Aorta (tissue), 4 donors: Measurements from ENCODE around the gene BMF. TPM values are rescaled to one million over a fixed set of nuclear protein-coding genes. Genes with fewer than 3 reads are reported as not detected.

ENCODE experiments used
- polyA plus RNA-seq, 2 donors: library from polyadenylated mRNA; stranded (reverse); fragments of 200-250 nt; gene quantifications; one replicate each; pipeline ENCODE4 v1.2.3, GENCODE V29; 2013
- total RNA-seq, 2 donors: library from RNA; stranded (reverse); fragmentation: NEBNext Ultra II Directional; extraction: Animal tissue kit (Norgen Biotek cat#: 25700); gene quantifications; one replicate each; pipeline ENCODE4 v1.2.1, GENCODE V29; 2021
- donor health status: healthy with polysubstance abuse.
- donor health status: Bipolar disorder and iron deficiency.
- donor health status: DM: no; HTN: no; CAD: no.
- donor health status: DM: yes; HTN: yes; CAD: no.

Gene BMF
- total and polyA plus RNA-seq, 4 donors = 4.3 to 17.3 (median 5.8) TPM

Other genes with a start within 250 kb of the BMF start
- gene GPR176, start 188.6 kb downstream of the BMF start, total RNA-seq = 10 to 100 TPM; 27.2 to 73.6 TPM
- gene GPR176, start 188.6 kb downstream of the BMF start, polyA plus RNA-seq = 10 to 100 TPM; 18.2 to 34.9 TPM
- gene EIF2AK4, start 174.8 kb downstream of the BMF start, total RNA-seq = 10 to 100 TPM; 26.9 to 30.8 TPM
- 10 to 100 TPM; 20.4 to 21.5 TPM for gene EIF2AK4, start 174.8 kb downstream of the BMF start, polyA plus RNA-seq
- gene SRP14, start 69.7 kb downstream of the BMF start, total RNA-seq = 100 to 1,000 TPM; 154 to 161 TPM
- gene SRP14, start 69.7 kb downstream of the BMF start, polyA plus RNA-seq = 100 to 1,000 TPM; 367 to 437 TPM
- 1 to 10 TPM in 1 of 2 donors, under 1 TPM in 1; 0.84 to 5.0 TPM for gene BUB1B, start 52.2 kb upstream of the BMF start, total RNA-seq
- 1 to 10 TPM in 1 of 2 donors, under 1 TPM in 1; 0.51 to 3.0 TPM for gene BUB1B, start 52.2 kb upstream of the BMF start, polyA plus RNA-seq
- gene PAK6, start 130.2 kb upstream of the BMF start, total RNA-seq = under 1 TPM; 0.81 to 0.91 TPM
- gene PAK6, start 130.2 kb upstream of the BMF start, polyA plus RNA-seq = not detected
- not detected for gene ANKRD63, start 174.2 kb upstream of the BMF start, total RNA-seq
- not detected for gene ANKRD63, start 174.2 kb upstream of the BMF start, polyA plus RNA-seq
- 10 to 100 TPM; 23.6 to 55.8 TPM for gene PLCB2, start 199.1 kb upstream of the BMF start, total RNA-seq
- gene PLCB2, start 199.1 kb upstream of the BMF start, polyA plus RNA-seq = 1 to 10 TPM; 5.8 to 7.2 TPM
- gene INAFM2, start 214.8 kb upstream of the BMF start, total RNA-seq = 10 to 100 TPM; 59.4 to 70.0 TPM
- 10 to 100 TPM; 26.0 to 53.6 TPM for gene INAFM2, start 214.8 kb upstream of the BMF start, polyA plus RNA-seq
- gene CCDC9B, start 232.1 kb upstream of the BMF start, total RNA-seq = 10 to 100 TPM; 59.6 to 66.6 TPM
- 10 to 100 TPM; 16.2 to 44.2 TPM for gene CCDC9B, start 232.1 kb upstream of the BMF start, polyA plus RNA-seq
- gene PHGR1, start 242.2 kb upstream of the BMF start, total RNA-seq = not detected
- 1,000 to 10,000 TPM in 1 of 2 donors, 10 to 100 TPM in 1; 45.9 to 1,323 TPM for gene PHGR1, start 242.2 kb upstream of the BMF start, polyA plus RNA-seq
- under 1 TPM; 0.49 to 0.60 TPM for gene DISP2, start 249.3 kb upstream of the BMF start, total RNA-seq
- under 1 TPM; 0.08 to 0.13 TPM for gene DISP2, start 249.3 kb upstream of the BMF start, polyA plus RNA-seq